Stimulated activated CD4-positive, alpha-beta T cell treated with anti-CD3 and anti-CD28 coated beads, TNF-alpha, amount 100 ng/mL, for 1 hour (primary cell): ENCODE results near the gene FRAS1.
"Not testable (repeated sequence)": the region's sequence is repeated elsewhere in the genome, so short reads cannot be mapped to it uniquely, and the experiment has no call there.

Experiments
- DNase-seq, 3 donors: peaks; one replicate each; pipeline ENCODE4 v3.0.0-alpha.2; 2020; ENCODE audit warnings: low read depth in 3 of 3, low spot score in 1 of 3

FRAS1 gene

DNA sequence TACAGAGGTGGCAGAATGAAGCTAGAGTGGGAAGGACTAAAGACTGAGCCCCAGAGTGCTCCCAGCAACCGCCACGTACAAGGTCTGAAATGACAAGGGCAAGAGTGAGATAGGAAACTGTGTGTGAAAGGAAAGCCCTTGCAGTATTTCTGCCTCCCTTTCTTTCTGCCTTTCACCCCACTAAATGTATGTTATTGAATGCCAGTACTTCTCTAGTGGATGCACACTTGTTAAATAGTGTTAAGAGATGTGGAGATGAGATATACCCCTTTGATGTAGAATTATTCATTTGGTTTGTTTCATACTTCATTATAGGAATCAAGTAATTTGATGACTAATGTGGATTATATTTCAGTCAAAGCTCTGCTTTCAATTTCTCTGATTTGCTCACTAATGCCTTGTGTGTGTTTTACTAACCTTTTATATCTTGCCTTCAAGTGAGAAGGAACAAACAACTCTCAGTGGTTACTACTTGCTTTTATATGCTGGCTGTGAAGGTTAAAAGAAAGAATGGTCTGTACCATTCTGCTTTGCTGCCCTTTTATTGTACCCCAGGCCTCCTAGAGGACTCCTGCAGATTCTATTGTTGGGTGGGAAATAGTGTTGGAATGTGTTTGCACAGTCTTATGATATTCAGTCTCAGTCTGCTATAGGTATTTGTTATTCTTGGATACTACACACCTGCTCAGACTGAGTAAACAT, 486.5 kb downstream of the FRAS1 start:
- DNase-seq = no peak

DNA sequence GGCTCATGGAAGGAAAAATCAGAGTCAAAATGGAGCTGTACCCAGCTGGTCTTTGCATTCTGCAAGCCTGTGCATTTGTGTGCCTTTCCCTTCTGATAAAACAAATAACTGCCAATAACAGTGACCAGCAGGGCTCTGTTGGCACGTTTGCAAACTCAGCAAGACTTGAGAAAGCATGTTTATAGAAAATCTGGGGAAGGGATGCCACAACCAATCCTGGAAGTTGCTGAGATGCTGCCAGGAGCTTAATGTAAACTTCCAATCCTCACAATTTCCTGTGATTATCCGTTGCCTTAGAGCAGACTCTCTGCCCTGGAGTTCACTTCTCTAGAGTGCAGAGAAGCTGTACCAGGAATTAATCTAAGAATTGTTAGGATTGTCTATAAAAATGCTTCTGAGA, 487.6 kb downstream of the FRAS1 start:
- DNase-seq = no peak

DNA sequence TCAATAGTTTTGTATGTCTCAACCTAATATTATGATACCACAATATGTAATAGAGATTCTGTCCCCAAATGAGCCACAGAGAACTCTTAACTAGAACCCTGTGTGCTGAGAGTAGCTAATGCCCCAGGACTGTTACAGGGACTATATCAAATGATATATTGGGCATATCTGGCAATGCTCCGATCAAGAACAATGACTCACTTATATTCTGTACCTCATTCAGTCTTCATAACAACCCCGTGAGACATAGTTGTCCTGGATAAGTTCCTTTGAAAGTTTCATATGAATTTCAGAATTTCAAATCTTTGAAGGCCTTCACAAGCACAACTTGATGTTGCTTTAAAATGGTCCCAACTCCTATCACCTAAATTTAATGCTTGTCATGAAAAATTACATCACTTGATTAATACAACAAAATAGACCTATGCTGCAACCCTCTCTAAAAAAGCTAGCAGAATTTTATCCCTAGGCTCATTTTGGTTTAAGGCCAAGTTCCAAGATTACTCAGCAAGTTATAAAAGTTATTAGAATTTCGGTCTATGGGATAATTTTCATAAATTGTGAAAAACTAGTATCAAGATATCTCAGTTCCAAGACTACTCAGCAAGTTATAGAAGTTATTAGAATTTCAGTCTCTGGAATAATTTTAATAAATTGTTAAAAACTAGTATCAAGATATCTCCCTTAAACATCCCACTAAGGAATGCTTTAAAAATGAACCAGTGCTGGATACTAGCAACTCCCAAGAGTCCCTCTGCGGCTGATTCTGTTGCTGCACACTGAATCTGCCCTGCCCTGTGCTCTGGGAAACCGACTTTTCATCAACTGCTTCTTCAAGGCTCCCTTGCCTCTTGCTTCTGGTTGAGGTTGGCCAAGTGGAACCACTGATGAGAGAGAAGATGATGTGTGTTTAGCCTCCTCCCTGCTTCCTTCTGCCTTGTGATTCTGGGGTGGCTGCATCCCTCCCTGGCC, 488.4 kb downstream of the FRAS1 start:
- no peak for DNase-seq

DNA sequence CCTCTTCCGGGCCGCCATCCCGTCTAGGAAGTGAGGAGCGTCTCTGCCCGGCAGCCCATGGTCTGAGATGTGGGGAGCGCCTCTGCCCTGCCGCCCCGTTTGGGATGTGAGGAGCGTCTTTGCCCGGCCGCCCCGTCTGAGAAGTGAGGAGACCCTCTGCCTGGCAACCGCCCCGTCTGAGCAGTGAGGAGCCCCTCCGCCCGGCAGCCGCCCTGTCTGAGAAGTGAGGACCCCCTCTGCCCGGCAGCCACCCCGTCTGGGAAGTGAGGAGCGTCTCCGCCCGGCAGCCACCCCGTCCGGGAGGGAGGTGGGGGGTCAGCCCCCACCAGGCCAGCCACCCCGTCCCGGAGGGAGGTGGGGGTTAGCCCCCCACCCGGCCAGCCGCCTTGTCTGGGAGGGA, 490.8 kb downstream of the FRAS1 start:
- DNase-seq = not testable (repeated sequence)

DNA sequence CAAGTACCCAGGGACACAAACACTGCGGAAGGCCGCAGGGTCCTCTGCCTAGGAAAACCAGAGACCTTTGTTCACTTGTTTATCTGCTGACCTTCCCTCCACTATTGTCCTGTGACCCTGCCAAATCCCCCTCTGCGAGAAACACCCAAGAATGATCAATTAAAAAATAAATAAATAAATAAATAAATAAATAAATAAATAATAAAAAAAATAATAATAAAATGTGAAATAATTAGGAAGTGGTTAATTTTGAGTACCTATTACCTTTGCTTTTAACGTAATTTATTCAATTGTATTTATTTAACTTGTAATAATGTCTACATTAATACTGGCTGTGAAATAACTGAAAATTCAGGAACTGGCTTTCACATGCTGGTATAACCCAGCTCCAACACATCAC, 491.8 kb downstream of the FRAS1 start:
- not testable (repeated sequence) for DNase-seq

DNA sequence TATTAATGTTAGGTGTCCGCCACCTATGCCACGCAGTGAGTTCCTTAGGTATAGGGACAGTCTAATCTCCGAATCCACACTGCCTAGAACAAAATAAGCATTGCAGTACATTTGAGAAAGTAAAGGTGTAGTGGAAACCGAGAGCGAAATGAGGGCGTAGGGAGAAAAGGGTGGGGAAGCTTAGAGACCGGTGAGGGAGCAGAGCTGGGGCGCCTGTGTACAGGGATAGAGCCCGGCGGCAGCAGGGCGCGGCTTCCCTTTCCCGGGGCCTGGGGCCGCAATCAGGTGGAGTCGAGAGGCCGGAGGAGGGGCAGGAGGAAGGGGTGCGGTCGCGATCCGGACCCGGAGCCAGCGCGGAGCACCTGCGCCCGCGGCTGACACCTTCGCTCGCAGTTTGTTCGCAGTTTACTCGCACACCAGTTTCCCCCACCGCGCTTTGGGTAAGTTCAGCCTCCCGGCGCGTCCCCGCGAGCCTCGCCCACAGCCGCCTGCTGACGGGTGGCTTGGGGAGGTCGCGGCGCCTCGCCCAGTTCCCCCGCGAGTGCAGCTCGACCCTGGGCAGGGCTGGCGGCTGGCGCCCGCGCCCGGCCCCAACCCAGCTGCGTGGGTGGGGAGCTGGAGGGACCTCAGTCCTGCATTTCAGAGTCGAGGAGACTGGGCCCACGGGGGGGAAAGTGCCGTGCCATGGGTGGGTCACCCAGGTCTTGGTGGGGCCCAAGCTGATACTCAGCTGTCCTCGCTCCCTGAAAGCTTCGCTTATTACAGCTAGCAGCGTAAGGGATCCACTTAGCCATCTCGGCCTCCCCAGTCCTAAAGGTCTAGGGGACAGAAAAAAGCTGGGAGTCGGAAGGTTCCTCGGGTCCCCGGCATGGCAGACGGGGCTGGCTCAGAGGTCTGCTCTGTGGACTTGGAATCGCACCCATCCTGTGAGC, 494.6 kb downstream of the FRAS1 start, which contains the start of gene ANXA3:
ANXA3 (plus strand) TSS at position 351 of the 932 bp plus-strand sequence. CDS start 2,704 bp downstream, outside the sequence.
- DNase-seq = peak in 1 of 3 donors; percentile 1

DNA sequence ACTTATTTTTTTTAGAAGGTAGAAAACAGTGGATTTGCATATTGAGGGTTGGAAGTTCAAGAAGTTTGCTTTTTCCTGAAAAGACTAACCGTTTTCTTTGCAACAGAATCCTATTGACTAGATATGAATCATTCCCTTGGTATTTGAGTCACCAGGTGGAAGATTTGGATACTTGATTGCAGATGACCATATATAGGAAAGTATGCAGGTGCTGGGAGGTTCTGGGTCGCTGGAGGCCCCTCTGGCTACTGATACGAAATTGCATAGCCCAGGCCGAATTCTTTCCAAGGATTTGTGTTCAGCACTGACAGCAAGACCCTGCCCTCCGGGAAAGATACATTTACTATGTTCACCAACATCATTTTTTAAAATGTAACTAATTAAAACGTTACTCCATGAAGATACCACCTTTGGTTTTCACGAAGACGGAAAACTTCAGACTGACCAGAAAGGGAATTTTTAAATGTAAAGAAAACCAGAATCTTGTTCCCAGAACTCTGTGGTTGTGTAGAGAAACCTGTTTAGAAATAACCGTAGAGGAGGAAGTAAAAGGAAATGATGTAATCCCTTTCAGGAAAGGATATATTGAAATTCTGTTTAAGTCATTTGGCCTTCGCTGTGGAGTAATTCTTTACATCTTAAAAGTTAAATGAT, 495.4 kb downstream of the FRAS1 start:
- DNase-seq = no peak

DNA sequence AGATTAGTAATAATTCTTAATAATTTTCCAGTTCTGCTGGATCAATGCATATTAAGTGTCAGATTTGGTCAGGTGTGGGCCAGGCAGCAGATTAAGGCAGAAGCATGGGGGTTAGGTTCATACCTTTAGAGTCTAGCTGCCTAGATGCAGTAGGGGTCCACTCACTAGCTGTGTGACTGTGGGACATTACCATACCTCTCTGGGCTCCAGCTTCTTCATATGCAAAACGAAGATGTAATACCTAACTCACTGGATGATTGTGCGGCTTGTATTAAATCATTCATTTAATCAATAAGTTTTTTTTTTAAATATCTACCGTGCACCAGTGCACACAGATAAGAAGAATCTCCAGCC, 495.9 kb downstream of the FRAS1 start:
- DNase-seq = no peak

DNA sequence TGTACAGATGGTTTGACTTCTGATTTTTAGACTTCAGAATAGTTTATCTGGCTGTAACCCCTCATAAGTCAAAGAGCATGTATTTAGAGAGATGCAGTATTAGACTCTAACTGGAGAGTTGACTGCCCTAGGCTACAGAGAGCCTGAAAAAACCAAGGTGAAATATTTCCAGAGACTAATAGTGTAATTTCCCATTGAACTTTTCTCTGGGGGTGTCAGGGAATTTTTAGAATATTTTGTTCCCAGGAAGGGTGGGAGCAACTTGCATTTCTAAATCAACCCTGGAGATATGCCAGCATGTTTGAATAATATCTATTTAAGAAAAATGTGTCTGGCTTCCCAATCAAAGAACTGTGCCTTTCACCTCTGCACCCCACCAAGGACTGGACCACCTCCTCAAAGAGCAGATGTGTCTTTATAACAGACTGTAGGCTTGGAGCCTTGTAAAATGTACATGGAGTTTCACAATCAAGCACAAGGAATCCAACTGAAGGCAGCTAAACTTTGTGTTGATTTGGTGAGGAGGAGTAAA, 496.5 kb downstream of the FRAS1 start:
- no peak for DNase-seq

DNA sequence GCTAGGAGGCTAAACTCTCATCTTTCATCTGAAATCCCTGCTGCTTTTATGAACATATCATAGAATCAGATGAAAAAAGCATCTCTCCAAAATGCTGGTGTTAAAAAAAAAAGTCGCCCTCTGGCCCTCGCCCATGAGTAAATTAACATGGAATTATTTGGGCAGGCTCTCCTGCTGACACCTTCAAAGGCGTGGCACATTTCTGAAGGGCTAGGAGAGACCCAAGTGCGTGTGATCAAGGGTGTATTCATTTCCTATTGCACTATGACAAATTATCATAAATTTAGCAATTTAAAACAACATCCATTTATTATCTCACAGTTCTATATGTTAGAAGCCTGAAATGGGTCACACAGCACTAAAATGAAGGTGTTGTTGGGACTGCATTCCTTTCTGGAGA, 499.5 kb downstream of the FRAS1 start:
- DNase-seq = no peak

DNA sequence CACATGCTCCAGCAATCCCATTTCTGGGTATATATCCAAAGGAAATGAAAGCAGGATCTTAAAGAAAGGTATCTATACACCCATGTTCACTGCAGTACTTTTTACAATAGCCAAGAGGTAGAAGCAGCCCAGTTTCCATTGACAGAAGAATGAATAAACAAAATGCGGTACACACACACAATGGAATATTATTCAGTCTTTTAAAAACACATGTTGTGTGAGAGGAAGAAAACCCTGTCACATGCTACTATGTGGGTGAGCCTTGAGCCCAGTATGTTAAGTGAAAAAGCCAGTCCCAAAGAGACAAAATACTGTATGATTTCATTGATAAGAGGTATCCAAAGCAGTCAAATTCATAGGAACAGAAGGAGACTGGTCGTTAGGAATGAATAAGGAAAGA, 500.7 kb downstream of the FRAS1 start:
- DNase-seq = no peak

DNA sequence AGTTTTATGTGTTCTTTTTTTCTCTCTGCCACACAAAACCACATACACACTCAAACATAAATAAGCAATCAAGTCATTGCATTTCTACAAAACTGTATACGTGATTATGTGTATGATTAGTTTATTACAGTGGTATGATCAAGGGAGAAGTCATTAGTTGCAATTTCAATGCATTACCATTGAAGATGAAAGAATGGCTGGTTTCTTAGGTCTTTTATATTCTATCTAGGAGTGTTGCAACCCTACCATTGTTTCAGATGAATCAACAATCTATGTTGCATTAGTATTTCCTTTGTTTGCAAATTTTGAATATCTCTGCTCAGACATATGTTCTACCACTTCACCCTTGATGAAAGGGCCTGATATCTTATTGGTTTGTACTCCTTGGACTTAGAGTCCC, 501.3 kb downstream of the FRAS1 start:
- no peak for DNase-seq

DNA sequence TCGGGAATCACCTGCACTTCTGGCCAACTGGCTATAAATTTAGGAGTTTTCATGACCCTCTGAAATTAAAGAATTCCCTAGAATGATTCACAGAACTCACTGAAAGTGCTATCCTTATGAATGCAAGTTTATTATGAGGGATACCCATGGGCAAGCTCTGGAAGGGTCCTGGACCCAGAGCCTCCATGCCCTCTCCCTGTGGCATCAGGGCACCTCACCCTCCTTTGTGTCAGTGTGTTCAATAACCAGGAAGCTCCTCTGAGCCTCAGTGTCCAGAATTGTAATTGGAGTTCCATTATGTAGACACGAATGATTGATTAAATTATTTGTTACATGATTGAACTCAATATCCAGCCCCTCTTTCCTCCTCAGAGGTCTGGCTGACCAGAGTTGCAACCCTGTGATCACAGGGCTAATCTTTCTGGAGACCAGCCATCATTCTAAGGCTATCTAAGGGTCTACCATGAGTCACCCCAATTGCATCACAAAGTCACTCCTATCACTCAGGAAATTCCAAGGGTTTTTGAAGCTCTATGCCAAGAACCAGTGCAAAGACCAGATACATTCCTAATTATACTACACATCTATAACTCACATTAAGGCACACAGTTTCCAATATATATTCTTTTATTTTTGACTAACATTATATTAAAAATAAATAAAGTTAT, 503.3 kb downstream of the FRAS1 start:
- no peak for DNase-seq

DNA sequence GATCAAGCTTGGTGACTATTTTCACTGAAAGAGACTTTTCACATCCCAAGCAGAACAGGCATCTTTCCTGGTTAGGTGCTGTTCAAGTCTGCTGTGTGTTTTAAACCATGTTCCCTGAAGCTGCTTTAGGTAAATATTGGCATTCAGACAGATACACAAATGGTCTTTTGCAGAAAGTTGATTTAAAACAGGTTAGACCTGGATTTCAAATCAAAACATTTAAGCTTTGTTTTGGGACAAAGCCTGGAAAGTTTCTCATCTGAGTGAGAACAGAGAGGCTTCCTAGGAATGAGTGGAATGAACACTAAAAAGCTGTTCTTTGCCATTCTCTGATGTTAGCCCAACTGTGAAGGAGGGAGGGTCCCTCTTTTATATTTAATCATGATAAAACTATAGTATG, 504.6 kb downstream of the FRAS1 start:
- no peak for DNase-seq

DNA sequence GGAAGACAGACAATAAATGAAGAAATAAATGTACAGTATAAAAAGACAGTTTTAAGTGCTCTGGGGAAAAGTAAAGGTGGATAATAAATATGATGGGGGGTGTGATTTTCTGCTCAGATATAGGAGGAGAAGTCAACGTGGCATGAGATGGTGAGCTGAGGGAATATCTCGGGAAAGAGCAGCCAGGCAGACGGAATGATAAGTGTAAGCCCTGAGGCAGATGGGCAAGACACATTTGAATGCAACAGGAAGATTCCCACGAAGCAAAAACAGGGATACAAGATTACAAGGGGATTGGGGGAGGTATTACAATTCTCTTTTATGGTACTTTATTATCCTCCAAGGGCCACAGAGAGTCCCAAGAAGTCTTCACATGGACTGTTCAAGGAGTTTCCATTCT, 505.6 kb downstream of the FRAS1 start:
- DNase-seq = no peak

DNA sequence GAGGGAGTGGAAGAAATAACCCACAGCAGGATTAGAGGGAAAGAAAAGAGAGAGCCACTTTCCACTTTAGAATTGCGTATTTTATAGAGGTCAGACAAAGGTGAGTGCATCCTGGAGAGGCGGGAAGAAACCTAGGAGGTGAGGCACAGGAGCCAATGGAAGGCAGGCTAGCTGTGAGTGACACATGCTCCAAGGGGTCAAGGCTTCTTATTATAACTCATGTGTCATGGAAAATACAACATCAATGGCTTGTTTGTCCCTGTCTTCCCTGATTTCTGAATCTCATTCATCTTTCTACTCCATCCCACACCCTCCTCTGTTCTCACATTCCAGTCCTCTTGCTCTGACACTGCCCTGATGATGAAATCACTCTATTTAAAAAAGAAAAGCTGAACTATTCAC, 508.8 kb downstream of the FRAS1 start:
- DNase-seq = no peak

DNA sequence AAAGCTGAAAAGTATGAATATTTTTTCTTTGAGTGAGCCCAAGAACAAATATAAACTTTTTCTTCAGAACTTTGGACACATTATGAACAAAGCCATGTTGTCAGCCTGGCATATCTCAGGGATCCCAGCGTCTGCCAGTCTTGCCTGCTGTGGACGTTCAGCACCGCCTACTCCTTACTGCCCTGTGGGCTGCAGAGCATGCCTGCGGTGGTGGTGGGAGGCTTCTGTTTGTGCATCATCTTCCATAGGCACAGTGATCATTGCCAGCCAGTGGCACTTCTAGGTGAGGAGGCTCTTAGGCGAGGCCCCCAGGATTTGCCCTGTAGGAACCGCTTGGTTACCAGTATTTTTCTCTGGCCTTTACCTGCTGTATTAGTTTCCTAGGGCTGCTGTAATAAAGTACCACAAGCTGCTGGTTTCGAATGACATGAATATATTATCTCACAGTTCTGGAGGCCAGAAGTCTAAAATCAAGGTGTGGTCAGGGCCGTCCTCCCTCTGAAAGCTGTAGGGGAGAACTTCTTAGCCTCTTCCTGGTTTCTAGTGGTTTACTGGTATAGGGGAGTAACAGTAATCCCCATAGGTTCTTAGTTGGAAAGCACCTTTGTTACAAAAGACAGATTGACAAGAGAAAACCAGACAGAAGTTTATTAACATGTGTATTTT, 509.8 kb downstream of the FRAS1 start:
- DNase-seq = no peak

DNA sequence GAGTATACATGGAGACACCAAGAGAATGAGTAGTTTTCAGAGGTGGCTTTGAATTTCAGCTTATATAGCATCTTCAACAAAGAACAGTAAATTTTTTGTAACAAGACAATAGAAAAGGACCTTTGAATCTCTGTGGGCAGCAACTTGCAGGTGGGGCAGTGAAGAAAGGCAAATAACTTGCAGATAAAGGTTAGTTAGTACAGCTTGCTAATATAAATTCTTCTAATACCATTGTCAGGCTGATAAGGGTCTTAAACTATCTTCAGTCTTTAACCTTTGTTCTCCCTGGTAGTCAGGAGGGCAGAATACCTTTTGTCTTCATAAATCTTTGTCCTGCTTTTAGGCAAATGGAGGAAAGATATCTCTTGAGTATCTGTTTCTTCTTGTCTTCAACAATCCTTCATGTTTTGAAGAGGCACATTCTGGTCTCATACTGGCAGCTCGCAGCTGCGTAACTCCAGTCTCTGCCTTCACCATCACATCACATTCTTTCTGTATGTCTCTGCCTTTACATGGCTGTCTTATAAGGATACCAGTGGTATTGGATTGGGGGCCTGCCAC, 510.5 kb downstream of the FRAS1 start:
- DNase-seq = no peak
